Transverse colon (tissue), 4 donors: Measurements from ENCODE around the gene UROC1. TPM values are rescaled to one million over a fixed set of nuclear protein-coding genes. Genes with fewer than 3 reads are reported as not detected.

Source experiments
- DNase-seq: peaks from one replicate; pipeline ENCODE4 v3.0.0-alpha.2; 2019
- H3K27ac ChIP-seq, 4 donors: fragments of 200-600 bp; sonication (generic); 2 replicates each; pipeline ENCODE4 v1.5.1; 2016 to 2018; ENCODE audit warnings: inconsistent platforms in 4 of 4
- H3K27me3 ChIP-seq: fragments of 200-600 bp; sonication (generic); 2 replicates; pipeline ENCODE4 v1.5.1; 2017; ENCODE audit warnings: inconsistent platforms
- H3K36me3 ChIP-seq, 4 donors: fragments of 200-600 bp; sonication (generic); 2 replicates each; pipeline ENCODE4 v1.5.1; 2017 to 2019; ENCODE audit warnings: inconsistent platforms in 4 of 4
- H3K4me1 ChIP-seq, 4 donors: fragments of 200-600 bp; sonication (generic); 2 replicates each; pipeline ENCODE4 v1.5.1; 2017 to 2020; ENCODE audit warnings: inconsistent platforms in 4 of 4
- H3K4me3 ChIP-seq, 4 donors: fragments of 200-600 bp; sonication (generic); 1 replicate in 1 of 4; 2 replicates in 3 of 4; pipeline versions ENCODE4 v1.5.1 to v1.6.1; 2017 to 2019; ENCODE audit warnings: inconsistent platforms in 4 of 4
- H3K9me3 ChIP-seq, 2 donors: fragments of 200-600 bp; sonication (generic); 2 replicates each; pipeline ENCODE4 v1.5.1; 2017 to 2019; ENCODE audit warnings: inconsistent platforms in 2 of 2
- CTCF ChIP-seq, 5 experiments: fragments of 200-600 bp in 3 of 5; fragments of 450-650 bp in 2 of 5; sonication (generic) in 3 of 5; IDR thresholded peaks; 1 replicate in 2 of 5; 2 replicates in 3 of 5; pipeline ENCODE4 v1.5.1; 2016 to 2017; ENCODE audit warnings: antibody characterized with exemption in 5 of 5, inconsistent platforms in 3 of 5, mild to moderate bottlenecking in 2 of 5, moderate library complexity in 1 of 5
- EP300 ChIP-seq: sonication (generic); formaldehyde crosslinking; IDR thresholded peaks from one replicate; pipeline ENCODE4 v1.6.1; 2017; ENCODE audit warnings: antibody characterized with exemption, low read depth
- POLR2A ChIP-seq: fragments of 450-650 bp; IDR thresholded peaks from one replicate; pipeline ENCODE4 v1.6.1; 2016; ENCODE audit warnings: antibody characterized with exemption, mild to moderate bottlenecking, moderate library complexity
- POLR2AphosphoS5 ChIP-seq, 3 donors: sonication (generic); formaldehyde crosslinking; IDR thresholded peaks; one replicate each; pipeline ENCODE4 v1.6.1; 2016; ENCODE audit warnings: antibody characterized with exemption in 3 of 3
- WGBS, 2 donors: methylation state at CpG; one replicate each; pipeline ENCODE4 v1.1.5; 2018; ENCODE audit warnings: low coverage in 1 of 2; 5-methylcytosine and 5-hydroxymethylcytosine counted together
- in situ Hi-C, 4 donors: fragments of 200-750 bp; cut with MboI; loops; one replicate each; pipeline versions ENCODE4 v1.15.0 to v1.15.1; 2017; ENCODE audit warnings: low sequenced_read_pairs in 3 of 4, low pct_ligation_motif_present in 1 of 4, low pct_unique_long_range_greater_than_20kb in 1 of 4
- intact Hi-C: fragments of 100-400 bp; cut with DNase I; formaldehyde crosslinking; loops from one replicate; pipeline ENCODE4 v1.15.1; 2023; ENCODE audit warnings: low total_unique reads
- total RNA-seq, 4 donors: library from RNA; depleted of rRNA; stranded (reverse); fragments of >200 nt; gene quantifications; one replicate each; pipeline ENCODE4 v1.1.0, GENCODE V29; 2016

UROC1 gene
- total RNA-seq, 4 donors from 2014 or later: not detected

- Histone ChIP-seq H3K27me3 (no peaks in the 10 kb centered on the region), H3K36me3 (peaks cover 0 to 53% (median 21%) of the 10 kb centered on the region in 4 donors), H3K27ac (no peak overlapping the region), H3K9me3 (no peaks in the 10 kb centered on the region), H3K4me1 (no peaks in the 10 kb centered on the region), H3K4me3 (no peak overlapping the region)
- no peak for DNase-seq
- in situ Hi-C loops: no loop called here
- no peak for TF ChIP-seq POLR2A
- WGBS, 2 donors: 71 to 100% methylated on average over 1 to 4 of the region's 4 CpGs
- intact Hi-C loops: no loop called here
These were observed 61.4 kb downstream of the UROC1 start for GRCh38 chr3:126456211-126456610.

GRCh38 chr3:126454437-126455198, 63.0 kb downstream of the UROC1 start:
- no peak overlapping the region for H3K4me3 ChIP-seq
- intact Hi-C loops (no loop called here), in situ Hi-C loops (no loop called here)
- H3K36me3 ChIP-seq: peaks cover 0 to 37% (median 13%) of the 10 kb centered on the region in 4 donors
- WGBS, 2 donors: 87 to 91% methylated on average over 6 of the region's 6 CpGs
- no peaks in the 10 kb centered on the region for H3K9me3 ChIP-seq
- TF ChIP-seq POLR2AphosphoS5 (IDR thresholded peaks at IDR 0.05) (no peak), EP300 (no peak), POLR2A (no peak), CTCF (IDR thresholded peaks at IDR 0.05) (no peak)
- H3K4me1 ChIP-seq: no peaks in the 10 kb centered on the region
- no peaks in the 10 kb centered on the region for H3K27me3 ChIP-seq
- DNase-seq: no peak
- no peak overlapping the region for H3K27ac ChIP-seq

GRCh38 chr3:126454025-126454424, 63.5 kb downstream of the UROC1 start:
- H3K4me3 ChIP-seq: no peak overlapping the region
- H3K4me1 ChIP-seq: no peaks in the 10 kb centered on the region
- intact Hi-C loops (no loop called here), in situ Hi-C loops (no loop called here)
- peaks cover 0 to 31% (median 13%) of the 10 kb centered on the region in 4 donors for H3K36me3 ChIP-seq
- no peak overlapping the region for H3K27ac ChIP-seq
- WGBS, 2 donors: 69 to 79% methylated on average over 1 of the region's 1 CpG
- TF ChIP-seq POLR2AphosphoS5 (IDR thresholded peaks at IDR 0.05): no peak
- TF ChIP-seq EP300: no peak
- no peak for TF ChIP-seq POLR2A
- no peak for TF ChIP-seq CTCF (IDR thresholded peaks at IDR 0.05)
- no peaks in the 10 kb centered on the region for H3K9me3 ChIP-seq
- no peak for DNase-seq
- H3K27me3 ChIP-seq: no peaks in the 10 kb centered on the region

DNA sequence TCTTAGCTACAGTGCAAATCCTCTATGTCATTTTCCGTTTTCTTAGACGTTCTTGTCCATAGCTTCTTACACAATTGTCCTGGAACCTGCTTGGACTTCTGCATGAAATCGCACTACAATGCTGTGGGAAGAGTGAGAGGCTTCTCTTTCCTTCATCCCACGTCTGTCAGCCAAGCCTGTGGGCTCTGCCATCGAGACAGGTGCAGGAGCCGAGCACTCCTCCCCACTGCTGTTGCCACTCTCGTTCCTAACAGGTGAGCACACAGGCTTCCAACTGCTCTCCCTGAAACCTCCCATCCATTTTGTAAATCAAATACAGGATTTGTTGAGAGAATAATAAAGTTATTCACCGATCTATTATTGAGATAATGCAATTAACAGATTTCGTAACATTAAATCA, 65.4 kb downstream of the UROC1 start:
- H3K27me3 ChIP-seq: no peaks in the 10 kb centered on the region
- no peaks in the 10 kb centered on the region for H3K4me1 ChIP-seq
- peaks cover 0 to 34% (median 7%) of the 10 kb centered on the region in 4 donors for H3K36me3 ChIP-seq
- 90 to 91% methylated on average over 7 to 9 of the region's 9 CpGs for WGBS, 2 donors
- H3K9me3 ChIP-seq: no peaks in the 10 kb centered on the region
- TF ChIP-seq POLR2A: no peak
- TF ChIP-seq POLR2AphosphoS5 (IDR thresholded peaks at IDR 0.05): no peak
- no peak for TF ChIP-seq EP300
- no peak for DNase-seq
- no peak overlapping the region for H3K4me3 ChIP-seq
- intact Hi-C loops (no loop called here), in situ Hi-C loops (no loop called here)
- no peak overlapping the region for H3K27ac ChIP-seq

GRCh38 chr3:126451511-126451910, 66.1 kb downstream of the UROC1 start:
- Histone ChIP-seq H3K4me1 (no peaks in the 10 kb centered on the region), H3K36me3 (peaks cover 0 to 34% (median 6%) of the 10 kb centered on the region in 4 donors), H3K27me3 (no peaks in the 10 kb centered on the region), H3K4me3 (no peak overlapping the region), H3K9me3 (no peaks in the 10 kb centered on the region), H3K27ac (no peak overlapping the region)
- intact Hi-C loops (no loop called here), in situ Hi-C loops (no loop called here)
- WGBS, 2 donors: 70 to 96% methylated on average over 2 to 12 of the region's 12 CpGs
- DNase-seq: no peak
- TF ChIP-seq CTCF (IDR thresholded peaks at IDR 0.05) (no peak), POLR2AphosphoS5 (IDR thresholded peaks at IDR 0.05) (no peak), POLR2A (no peak), EP300 (no peak)
